Subcutaneous adipose tissue (tissue), 4 donors: Measurements from ENCODE around the gene BPIFA1. TPM values are rescaled to one million over a fixed set of nuclear protein-coding genes. Genes with fewer than 3 reads are reported as not detected.

Source experiments
- CTCF ChIP-seq: fragments of 450-650 bp; IDR thresholded peaks from one replicate; pipeline ENCODE4 v1.5.1; 2016; ENCODE audit warnings: low read depth, mild to moderate bottlenecking, control low read depth, antibody characterized with exemption, moderate library complexity
- total RNA-seq, 4 donors: library from RNA; depleted of rRNA; stranded (reverse); fragments of >200 nt; gene quantifications; one replicate each; pipeline ENCODE4 v1.1.0, GENCODE V29; 2016

BPIFA1 gene
- not detected for total RNA-seq

GRCh38 chr20:33235696-33236095 is at the start of gene BPIFA1:
BPIFA1 (plus strand) TSS chr20:33235996; CDS start chr20:33237712, 1,716 bp downstream.
- no peak for TF ChIP-seq CTCF

GRCh38 chr20:33187491-33187890 is 48.3 kb upstream of the BPIFA1 start:
- TF ChIP-seq CTCF, result no peak

GRCh38 chr20:33188421-33188820 is 47.4 kb upstream of the BPIFA1 start:
- no peak for TF ChIP-seq CTCF

- TF ChIP-seq CTCF, result no peak
These were observed 44.3 kb upstream of the BPIFA1 start for GRCh38 chr20:33191484-33191883.

GRCh38 chr20:33191955-33192354 is 43.8 kb upstream of the BPIFA1 start:
- TF ChIP-seq CTCF, result no peak

- TF ChIP-seq CTCF, result no peak
These were observed 42.8 kb upstream of the BPIFA1 start for GRCh38 chr20:33192912-33193501.

- TF ChIP-seq CTCF, result no peak
These were observed 36.8 kb upstream of the BPIFA1 start for GRCh38 chr20:33199026-33199425.
